Measurements from ENCODE around the gene FYCO1. TPM values are rescaled to one million over a fixed set of nuclear protein-coding genes. Genes with fewer than 3 reads are reported as not detected.

Gene FYCO1
- total RNA-seq, 2 experiments from 2014 or later: 9.4 to 15.2 TPM

DNA sequence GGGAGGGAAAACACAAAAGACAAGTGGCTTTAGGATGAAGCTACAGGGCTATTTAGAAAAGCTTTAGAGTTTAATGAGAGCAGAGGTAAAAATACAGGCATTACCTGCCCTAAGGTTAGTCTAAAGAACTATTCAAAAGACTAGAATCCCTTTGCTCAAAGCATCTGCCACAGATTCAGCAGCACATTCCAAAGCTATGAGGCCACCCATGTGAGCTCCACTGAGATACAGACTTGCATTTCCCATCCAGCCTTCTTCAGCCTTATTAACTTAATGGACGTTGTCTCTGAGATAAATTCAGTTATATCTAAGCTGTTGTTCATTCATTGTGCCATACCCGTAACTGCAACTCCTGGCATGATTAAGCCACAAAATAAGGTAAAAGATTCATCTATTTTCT lies 26.9 kb downstream of the FYCO1 start:
- ChIA-PET CTCF (ENCODE audit: unreplicated experiment) (no interaction called here), POLR2A (interaction anchor here (1.6 kb wide), 1 partner anchor 13 kb away, joined by 3 read pairs; no protein-coding TSS in a partner anchor)
- BruUV-seq (replicated peaks): no TSS peak
- DNase-seq (ENCODE audit: low spot score): no peak
- TF ChIP-seq, protein P1, sequence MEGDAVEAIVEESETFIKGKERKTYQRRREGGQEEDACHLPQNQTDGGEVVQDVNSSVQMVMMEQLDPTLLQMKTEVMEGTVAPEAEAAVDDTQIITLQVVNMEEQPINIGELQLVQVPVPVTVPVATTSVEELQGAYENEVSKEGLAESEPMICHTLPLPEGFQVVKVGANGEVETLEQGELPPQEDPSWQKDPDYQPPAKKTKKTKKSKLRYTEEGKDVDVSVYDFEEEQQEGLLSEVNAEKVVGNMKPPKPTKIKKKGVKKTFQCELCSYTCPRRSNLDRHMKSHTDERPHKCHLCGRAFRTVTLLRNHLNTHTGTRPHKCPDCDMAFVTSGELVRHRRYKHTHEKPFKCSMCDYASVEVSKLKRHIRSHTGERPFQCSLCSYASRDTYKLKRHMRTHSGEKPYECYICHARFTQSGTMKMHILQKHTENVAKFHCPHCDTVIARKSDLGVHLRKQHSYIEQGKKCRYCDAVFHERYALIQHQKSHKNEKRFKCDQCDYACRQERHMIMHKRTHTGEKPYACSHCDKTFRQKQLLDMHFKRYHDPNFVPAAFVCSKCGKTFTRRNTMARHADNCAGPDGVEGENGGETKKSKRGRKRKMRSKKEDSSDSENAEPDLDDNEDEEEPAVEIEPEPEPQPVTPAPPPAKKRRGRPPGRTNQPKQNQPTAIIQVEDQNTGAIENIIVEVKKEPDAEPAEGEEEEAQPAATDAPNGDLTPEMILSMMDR (conservative IDR thresholded peaks at IDR 0.05; ENCODE audit: low read length): no peak
- TF ChIP-seq EZH2phosphoT487 (IDR thresholded peaks at IDR 0.05; ENCODE audit: borderline replicate concordance, low read depth, low read length): no peak
- H2AFZ ChIP-seq (ENCODE audit: low read length): no peak overlapping the region
- no peaks in the 10 kb centered on the region for H4K20me1 ChIP-seq (ENCODE audit: insufficient read depth, low read length)
- no peaks in the 10 kb centered on the region for H3K9me2 ChIP-seq (ENCODE audit: insufficient read depth, low read length)
- intact Hi-C loops (cut with micrococcal nuclease; ENCODE audit: unreplicated experiment): no loop called here
- H3K4me1 ChIP-seq (ENCODE audit: insufficient read depth, low read length, poor library complexity, severe bottlenecking): peaks cover 12% of the 10 kb centered on the region
- H3K4me2 ChIP-seq (ENCODE audit: low read length): no peak overlapping the region
- no peaks in the 10 kb centered on the region for H3K9me3 ChIP-seq (ENCODE audit: low read length)
- H3K27ac ChIP-seq (ENCODE audit: low read depth, low read length, poor library complexity, severe bottlenecking): no peak overlapping the region
- H3K79me2 ChIP-seq (ENCODE audit: insufficient read depth, low read depth, low read length): no peaks in the 10 kb centered on the region
- H3K4me3 ChIP-seq (ENCODE audit: low read depth, low read length, poor library complexity, severe bottlenecking): no peak overlapping the region
- peaks cover 80% of the 10 kb centered on the region for H3K36me3 ChIP-seq (ENCODE audit: insufficient read depth, low read length)

DNA sequence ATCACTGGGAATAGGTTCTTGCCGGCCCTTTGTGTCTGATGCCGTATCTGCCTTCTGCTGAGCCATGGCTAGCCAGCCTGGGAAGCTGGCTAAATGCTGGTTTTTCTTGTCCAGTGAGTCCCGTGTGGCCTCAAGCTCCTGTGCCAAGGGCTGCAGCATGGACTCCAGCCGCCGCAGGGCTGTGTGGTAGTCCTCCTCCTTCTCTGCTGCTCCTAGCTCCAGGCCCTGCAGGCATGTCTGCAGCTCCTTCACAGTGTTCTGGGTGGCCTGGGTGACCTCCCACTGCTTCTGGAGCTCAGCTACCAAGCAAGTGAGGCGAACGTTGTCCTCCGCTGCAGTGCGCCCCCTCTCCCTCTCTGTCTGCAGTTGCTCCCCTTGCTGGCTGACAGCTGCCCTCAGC lies 27.5 kb downstream of the FYCO1 start:
- DNase-seq (ENCODE audit: low spot score): no peak
- Histone ChIP-seq H3K79me2 (ENCODE audit: insufficient read depth, low read depth, low read length) (no peaks in the 10 kb centered on the region), H3K9me2 (ENCODE audit: insufficient read depth, low read length) (no peaks in the 10 kb centered on the region), H3K4me3 (ENCODE audit: low read depth, low read length, poor library complexity, severe bottlenecking) (no peak overlapping the region), H2AFZ (ENCODE audit: low read length) (no peak overlapping the region), H4K20me1 (ENCODE audit: insufficient read depth, low read length) (no peaks in the 10 kb centered on the region), H3K36me3 (ENCODE audit: insufficient read depth, low read length) (peaks cover 82% of the 10 kb centered on the region), H3K4me2 (ENCODE audit: low read length) (no peak overlapping the region), H3K27ac (ENCODE audit: low read depth, low read length, poor library complexity, severe bottlenecking) (no peak overlapping the region), H3K4me1 (ENCODE audit: insufficient read depth, low read length, poor library complexity, severe bottlenecking) (peaks cover 12% of the 10 kb centered on the region), H3K9me3 (ENCODE audit: low read length) (no peaks in the 10 kb centered on the region)
- CTCF ChIA-PET (ENCODE audit: unreplicated experiment): no interaction called here
- TSS peak; percentile 47 for BruUV-seq (replicated peaks)
- TF ChIP-seq EZH2phosphoT487 (IDR thresholded peaks at IDR 0.05; ENCODE audit: borderline replicate concordance, low read depth, low read length): no peak
- TF ChIP-seq, protein P1 (conservative IDR thresholded peaks at IDR 0.05; ENCODE audit: low read length): no peak
- intact Hi-C loops (cut with micrococcal nuclease; ENCODE audit: unreplicated experiment): no loop called here
- POLR2A ChIA-PET: interaction anchor here (1.6 kb wide), 1 partner anchor 13 kb away, joined by 3 read pairs; no protein-coding TSS in a partner anchor

DNA sequence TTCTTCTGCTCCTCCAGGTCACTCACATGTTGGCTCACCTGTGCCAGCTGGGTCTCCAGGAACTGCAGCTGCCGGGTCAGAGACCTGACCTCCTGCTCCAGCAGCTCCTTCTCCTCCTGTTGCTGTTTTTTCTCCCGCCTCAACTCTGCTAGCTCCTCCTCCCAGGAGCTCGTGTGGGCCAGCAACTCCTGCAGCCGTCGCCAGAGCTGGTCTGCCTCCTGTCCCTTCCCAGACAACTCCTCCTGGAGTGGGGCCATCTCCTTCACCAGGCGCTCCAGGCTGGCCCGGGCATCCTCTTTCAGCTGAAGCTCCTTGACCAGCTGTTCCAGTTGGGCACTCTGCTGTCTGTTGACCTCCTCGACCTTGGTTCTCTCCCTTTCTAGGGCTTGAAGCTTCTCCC lies 27.9 kb downstream of the FYCO1 start:
- no peak overlapping the region for H3K27ac ChIP-seq (ENCODE audit: low read depth, low read length, poor library complexity, severe bottlenecking)
- TF ChIP-seq, protein P1 (conservative IDR thresholded peaks at IDR 0.05; ENCODE audit: low read length): no peak
- no peak for TF ChIP-seq EZH2phosphoT487 (IDR thresholded peaks at IDR 0.05; ENCODE audit: borderline replicate concordance, low read depth, low read length)
- no peak overlapping the region for H3K4me2 ChIP-seq (ENCODE audit: low read length)
- ChIA-PET POLR2A (interaction anchor here (0.6 to 1.6 kb wide), 2 partner anchors 14 to 587 kb away, joined by 3 read pairs; no protein-coding TSS in a partner anchor), CTCF (ENCODE audit: unreplicated experiment) (no interaction called here)
- no TSS peak for BruUV-seq (replicated peaks)
- H3K79me2 ChIP-seq (ENCODE audit: insufficient read depth, low read depth, low read length): no peaks in the 10 kb centered on the region
- intact Hi-C loops (cut with micrococcal nuclease; ENCODE audit: unreplicated experiment): no loop called here
- H3K4me1 ChIP-seq (ENCODE audit: insufficient read depth, low read length, poor library complexity, severe bottlenecking): peaks cover 9% of the 10 kb centered on the region
- no peak for DNase-seq (ENCODE audit: low spot score)
- no peak overlapping the region for H2AFZ ChIP-seq (ENCODE audit: low read length)
- H4K20me1 ChIP-seq (ENCODE audit: insufficient read depth, low read length): no peaks in the 10 kb centered on the region
- H3K36me3 ChIP-seq (ENCODE audit: insufficient read depth, low read length): peaks cover 82% of the 10 kb centered on the region
- H3K9me3 ChIP-seq (ENCODE audit: low read length): no peaks in the 10 kb centered on the region
- H3K4me3 ChIP-seq (ENCODE audit: low read depth, low read length, poor library complexity, severe bottlenecking): no peak overlapping the region
- H3K9me2 ChIP-seq (ENCODE audit: insufficient read depth, low read length): no peaks in the 10 kb centered on the region

Measured in OCI-LY7 (cell line).